Measurements from ENCODE around the gene CCDC148. TPM values are rescaled to one million over a fixed set of nuclear protein-coding genes. Genes with fewer than 3 reads are reported as not detected.

Gene CCDC148
- polyA plus RNA-seq, 3 donors, result 0.09 to 0.12 TPM; not detected in 1

- 31 to 71% (median 69%) methylated on average over 1 of the region's 1 CpG for WGBS, 3 donors
- no peak overlapping the region for H3K27ac ChIP-seq (ENCODE audit: low read depth, low read length)
Observed at GRCh38 chr2:158127380-158127804, 329.2 kb downstream of the CCDC148 start.

- H3K27ac ChIP-seq (ENCODE audit: low read depth, low read length), result no peak overlapping the region
- WGBS, 3 donors, result 73 to 81% (median 78%) methylated on average over 5 of the region's 5 CpGs
Observed at GRCh38 chr2:158125756-158126498, 330.6 kb downstream of the CCDC148 start.

- 54 to 66% (median 64%) methylated on average over 2 of the region's 2 CpGs for WGBS, 3 donors
- H3K27ac ChIP-seq (ENCODE audit: low read depth, low read length), result no peak overlapping the region
Observed at GRCh38 chr2:158124896-158125295, 331.7 kb downstream of the CCDC148 start.

Other genes with a start within 250 kb of the CCDC148 start
- 10 to 100 TPM; 11.5 to 35.2 (median 25.9) TPM for gene PKP4, start 199 bp upstream of the CCDC148 start, polyA plus RNA-seq